Right hindlimb (tissue), 1 donor: ENCODE measurements around the gene NDOR1.

ENCODE experiments used
- DNase-seq: peaks from one replicate; pipeline ENCODE4 v3.0.0-alpha.2; 2018

Gene NDOR1

GRCh38 chr9:137205126-137206069, at the start of gene NDOR1, which contains the start of gene TMEM203:
NDOR1 (plus strand) TSS chr9:137205700; CDS start chr9:137205778, 78 bp downstream.
TMEM203 (minus strand) TSS chr9:137205648; CDS start chr9:137205414, 234 bp downstream.
- peak; percentile 93 for DNase-seq

- no peak for DNase-seq
Observed at GRCh38 chr9:137156567-137157375, 48.7 kb upstream of the NDOR1 start.

GRCh38 chr9:137157618-137158415, 47.7 kb upstream of the NDOR1 start:
- DNase-seq, result no peak

GRCh38 chr9:137158625-137159024, 46.9 kb upstream of the NDOR1 start:
- DNase-seq, result no peak

GRCh38 chr9:137159105-137160053, 46.1 kb upstream of the NDOR1 start:
- DNase-seq, result no peak

- DNase-seq, result no peak
Observed at GRCh38 chr9:137160054-137160425, 45.5 kb upstream of the NDOR1 start.

- no peak for DNase-seq
Observed at GRCh38 chr9:137160716-137161557, 44.6 kb upstream of the NDOR1 start.

- DNase-seq, result no peak
Observed at GRCh38 chr9:137161558-137162486, 43.7 kb upstream of the NDOR1 start.

GRCh38 chr9:137162505-137163364, 42.8 kb upstream of the NDOR1 start:
- DNase-seq, result no peak

- no peak for DNase-seq
Observed at GRCh38 chr9:137163365-137163715, 42.2 kb upstream of the NDOR1 start.

GRCh38 chr9:137163805-137164204, 41.7 kb upstream of the NDOR1 start:
- no peak for DNase-seq

- no peak for DNase-seq
Observed at GRCh38 chr9:137164370-137165249, 40.9 kb upstream of the NDOR1 start.

- DNase-seq, result no peak
Observed at GRCh38 chr9:137165250-137165836, 40.2 kb upstream of the NDOR1 start.

- DNase-seq, result no peak
Observed at GRCh38 chr9:137166380-137167229, 38.9 kb upstream of the NDOR1 start.

GRCh38 chr9:137167277-137167746, 38.2 kb upstream of the NDOR1 start:
- DNase-seq, result no peak
